Kidney tubule cell (primary cell): Measurements from ENCODE around the gene KTI12.
A peak's percentile ranks its signal among the peaks of the same experiment; 100 is the strongest.
"Not testable (repeated sequence)": the region's sequence is repeated elsewhere in the genome, so short reads cannot be mapped to it uniquely, and the experiment has no call there.

Source experiments
- DNase-seq: peaks from one replicate; pipeline ENCODE4 v3.0.0-alpha.2; 2018; ENCODE audit warnings: low spot score

KTI12 gene

GRCh38 chr1:52041551-52042185, 8.1 kb upstream of the KTI12 start:
- DNase-seq, result no peak

- no peak for DNase-seq
These were observed 4.3 kb upstream of the KTI12 start for GRCh38 chr1:52037909-52038308.

DNA sequence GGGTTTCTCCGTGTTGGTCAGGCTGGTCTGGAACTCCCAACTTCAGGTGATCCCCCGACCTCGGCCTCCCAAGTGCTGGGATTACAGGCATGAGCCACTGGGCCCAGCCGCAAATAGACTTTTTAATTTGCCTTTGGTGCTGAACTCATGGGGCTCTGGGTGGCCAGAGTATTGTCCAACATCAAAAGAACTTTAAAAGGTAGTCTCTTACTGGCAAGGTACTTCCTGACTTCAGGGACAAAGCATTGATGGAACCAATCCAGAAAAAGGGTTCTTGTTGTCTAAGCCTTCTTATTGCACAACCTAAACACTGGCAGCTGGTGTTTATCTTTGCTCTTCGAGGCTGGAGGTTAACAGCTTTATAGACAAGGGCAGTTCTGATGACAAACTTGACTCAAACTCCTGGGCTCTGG, 3.8 kb upstream of the KTI12 start:
- DNase-seq, result no peak

DNA sequence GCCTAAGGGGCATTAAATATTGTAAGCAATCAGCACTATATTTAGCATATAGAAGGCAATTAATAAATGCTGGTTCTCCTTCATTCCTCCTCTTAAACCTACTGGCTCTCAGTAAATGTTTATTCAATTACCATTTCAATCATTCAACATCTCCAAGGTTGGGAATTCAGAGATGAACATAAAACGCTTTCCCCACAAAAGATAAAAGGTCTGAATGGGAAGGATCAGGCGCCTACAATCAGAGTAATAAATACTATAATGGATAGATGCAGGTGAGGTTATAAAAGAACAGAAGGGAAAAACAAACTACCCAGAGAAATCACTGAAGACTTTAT, 407 bp upstream of the KTI12 start:
- DNase-seq, result no peak

DNA sequence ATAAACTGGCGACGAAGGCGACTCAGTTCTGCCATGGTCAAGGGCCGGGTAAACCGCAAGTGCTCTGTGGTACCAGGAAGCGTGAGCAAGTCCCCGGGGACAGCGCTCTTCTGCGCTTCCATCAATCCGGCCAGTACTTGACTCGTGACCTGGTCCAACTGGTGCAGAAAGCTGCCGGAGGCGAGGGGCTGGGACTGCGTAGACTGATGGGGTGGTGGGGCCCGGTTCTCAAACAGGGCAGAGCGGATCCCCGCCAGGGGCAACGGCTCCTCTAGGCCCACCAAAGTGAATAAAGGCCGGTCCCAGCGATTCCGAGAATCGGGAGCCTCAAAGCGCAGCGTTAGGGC, 852 bp downstream of the KTI12 start:
- DNase-seq, result peak; percentile 60

GRCh38 chr1:52032124-52032784, 1.4 kb downstream of the KTI12 start:
- no peak for DNase-seq

DNA sequence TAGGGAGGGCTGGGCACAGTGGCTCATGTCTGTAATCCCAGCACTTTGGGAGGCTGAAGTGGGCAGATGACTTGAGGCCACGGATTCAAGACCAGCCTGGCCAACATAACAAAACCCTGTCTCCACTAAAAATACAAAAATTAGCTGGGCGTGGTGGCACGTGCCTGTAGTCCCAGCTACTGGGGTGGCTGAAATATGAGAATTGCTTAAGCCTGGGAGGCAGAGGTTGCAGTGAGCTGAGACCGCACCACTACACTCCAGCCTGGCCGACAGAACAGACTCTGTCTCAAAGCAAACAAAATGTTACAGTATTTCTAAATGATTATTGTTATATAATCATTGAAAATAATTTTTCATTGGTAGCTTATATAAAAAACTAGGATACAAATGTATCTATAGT, 4.8 kb downstream of the KTI12 start:
- DNase-seq, result not testable (repeated sequence)

- no peak for DNase-seq
These were observed 5.3 kb downstream of the KTI12 start for GRCh38 chr1:52028328-52028727.

DNA sequence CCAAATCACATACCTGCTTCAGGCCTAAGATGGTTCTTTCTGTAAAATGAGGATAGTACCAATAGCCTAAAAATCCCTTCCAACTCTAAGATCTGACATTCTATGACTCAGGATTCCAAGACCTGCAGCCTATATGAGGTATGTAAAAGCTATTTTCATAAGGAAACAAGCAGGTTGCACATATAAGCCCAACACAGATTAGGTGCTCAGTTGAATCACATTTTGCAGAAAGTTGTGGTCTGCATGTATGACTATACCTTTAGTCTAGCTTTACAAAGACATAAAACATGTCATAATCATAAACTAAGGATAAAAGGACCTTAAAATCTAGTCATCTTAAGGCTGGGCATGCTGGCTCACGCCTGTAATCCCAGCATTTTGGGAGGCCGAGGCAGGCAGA, 7.3 kb downstream of the KTI12 start:
- no peak for DNase-seq

- no peak for DNase-seq
These were observed 11.5 kb downstream of the KTI12 start for GRCh38 chr1:52022133-52022532.

- DNase-seq, result no peak
These were observed 25.4 kb downstream of the KTI12 start for GRCh38 chr1:52008071-52008809.

GRCh38 chr1:52007215-52008002, 26.2 kb downstream of the KTI12 start:
- peak; percentile 54 for DNase-seq

GRCh38 chr1:52006081-52006553, 27.5 kb downstream of the KTI12 start:
- peak; percentile 77 for DNase-seq

DNA sequence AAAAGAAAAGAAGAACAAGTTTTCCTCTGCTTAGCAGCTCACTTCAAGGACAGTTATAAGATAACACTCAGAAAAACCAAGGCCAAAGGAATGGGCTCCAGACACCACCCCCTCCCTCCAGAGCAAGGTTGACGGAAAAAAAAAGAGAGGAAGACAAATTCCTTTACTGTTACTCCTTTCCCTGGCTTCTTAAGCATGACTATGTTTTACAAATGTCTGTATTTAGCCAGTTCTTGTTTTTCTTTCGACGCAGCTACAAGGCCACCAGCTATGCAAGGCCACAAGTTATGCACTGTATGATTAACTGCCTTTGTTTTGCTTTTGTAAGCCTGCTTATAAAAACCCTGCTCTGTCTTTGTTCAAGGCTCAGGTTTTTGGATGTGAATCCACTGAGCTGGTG, 28.1 kb downstream of the KTI12 start:
- peak; percentile 91 for DNase-seq

DNA sequence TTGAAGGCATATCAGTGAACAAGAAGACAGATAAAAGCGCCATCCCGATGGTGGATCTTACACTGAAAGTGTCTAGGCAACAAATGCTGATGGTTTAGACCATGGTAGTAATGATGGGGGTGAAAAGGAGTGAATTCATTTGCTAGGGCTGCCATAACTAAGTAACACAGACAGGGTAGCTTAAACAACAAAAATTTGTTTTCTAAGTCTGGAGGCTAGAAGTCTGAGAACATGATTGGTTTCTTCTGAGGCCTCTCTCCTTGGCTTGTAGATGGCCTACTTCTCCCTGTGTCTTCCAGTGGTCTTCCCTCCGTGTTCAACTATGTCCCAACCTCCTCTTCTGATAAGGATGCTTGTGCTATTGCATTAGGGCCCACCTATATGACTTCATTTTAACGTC, 29.7 kb downstream of the KTI12 start:
- no peak for DNase-seq

- peak; percentile 88 for DNase-seq
These were observed 31.3 kb downstream of the KTI12 start for GRCh38 chr1:52002038-52002917.

- no peak for DNase-seq
These were observed 34.9 kb downstream of the KTI12 start for GRCh38 chr1:51998701-51999100.

DNA sequence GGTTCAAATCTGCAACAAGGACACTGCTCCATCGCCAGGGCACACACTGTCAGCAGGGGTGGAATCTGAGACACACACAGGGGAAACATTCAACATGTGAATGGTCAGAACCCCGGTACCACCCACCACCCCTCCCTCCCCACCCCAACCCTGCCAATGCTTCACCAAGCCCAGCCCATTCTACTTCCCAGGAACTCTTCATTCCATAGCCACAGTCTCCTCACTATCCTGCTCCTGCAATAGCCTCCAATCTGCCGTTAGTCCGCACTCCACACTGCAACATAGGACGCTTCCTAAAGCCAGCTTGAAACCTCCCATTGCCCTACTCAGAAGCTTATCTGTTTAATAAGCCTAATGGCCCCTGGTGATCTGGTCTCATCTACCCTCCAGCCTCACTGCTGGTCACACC, 35.6 kb downstream of the KTI12 start:
- DNase-seq, result no peak

DNA sequence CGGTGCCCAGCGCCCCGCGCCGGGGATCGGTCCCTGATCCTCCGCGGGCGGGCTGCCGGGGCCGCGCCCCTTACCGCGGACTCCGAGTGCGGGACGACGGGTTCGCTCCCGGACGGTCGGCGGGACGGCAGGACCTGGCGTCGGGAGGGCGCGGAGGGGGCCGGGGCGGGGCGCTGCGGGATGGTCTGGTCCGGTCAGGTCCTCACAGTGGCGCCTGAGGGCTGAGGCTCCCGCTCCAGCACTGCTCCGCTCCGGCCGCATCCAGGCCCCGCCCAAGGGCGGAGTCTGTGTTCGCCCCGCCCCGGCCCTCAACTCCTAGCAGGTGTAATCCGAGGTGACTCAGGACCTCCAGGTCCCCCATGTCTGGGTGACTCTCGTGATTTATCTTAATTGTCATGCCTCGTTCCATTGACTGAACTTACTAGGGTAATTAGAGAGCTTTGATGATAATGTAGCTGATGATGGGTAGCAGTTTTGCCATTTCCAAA, 43.1 kb downstream of the KTI12 start, which contains the start of gene RAB3B:
Gene RAB3B, minus strand, starts transcription at position 223 of the 488 bp plus-strand sequence. CDS start 13,583 bp downstream, outside the sequence.
- DNase-seq, result peak; percentile 87

- DNase-seq, result no peak
These were observed 43.8 kb downstream of the KTI12 start for GRCh38 chr1:51989582-51990477.
